Stimulated activated effector memory CD8-positive, alpha-beta T cell treated with anti-CD3 and anti-CD28 coated beads, Interleukin-12 subunit alpha, Interleukin-12 subunit beta, amount 100 ng/mL, for 72 hours (primary cell): ENCODE data around the gene RARRES2.
"Not testable (repeated sequence)": the region's sequence is repeated elsewhere in the genome, so short reads cannot be mapped to it uniquely, and the experiment has no call there.

Experiments used
- ATAC-seq: fragments of 150-1000 bp; cut with Tn5 transposase; 2 replicates; pipeline ENCODE4 v1.10.0; 2021
- DNase-seq, 2 donors: peaks; one replicate each; pipeline ENCODE4 v3.0.0; 2021 to 2022; ENCODE audit warnings: low spot score in 2 of 2
- H3K27ac Mint-ChIP-seq: one replicate; pipeline ENCODE4 v1.8.0; 2022; ENCODE audit warnings: mild to moderate bottlenecking, mixed read lengths
- H3K36me3 Mint-ChIP-seq: one replicate; pipeline ENCODE4 v1.8.0; 2022; ENCODE audit warnings: mild to moderate bottlenecking, mixed read lengths
- H3K4me1 Mint-ChIP-seq: one replicate; pipeline ENCODE4 v1.8.0; 2022; ENCODE audit warnings: mixed read lengths
- H3K4me3 Mint-ChIP-seq: one replicate; pipeline ENCODE4 v1.8.0; 2022; ENCODE audit warnings: mild to moderate bottlenecking, mixed read lengths
- H3K9me3 Mint-ChIP-seq: one replicate; pipeline ENCODE4 v1.8.0; 2022; ENCODE audit warnings: mixed read lengths

RARRES2 gene

DNA sequence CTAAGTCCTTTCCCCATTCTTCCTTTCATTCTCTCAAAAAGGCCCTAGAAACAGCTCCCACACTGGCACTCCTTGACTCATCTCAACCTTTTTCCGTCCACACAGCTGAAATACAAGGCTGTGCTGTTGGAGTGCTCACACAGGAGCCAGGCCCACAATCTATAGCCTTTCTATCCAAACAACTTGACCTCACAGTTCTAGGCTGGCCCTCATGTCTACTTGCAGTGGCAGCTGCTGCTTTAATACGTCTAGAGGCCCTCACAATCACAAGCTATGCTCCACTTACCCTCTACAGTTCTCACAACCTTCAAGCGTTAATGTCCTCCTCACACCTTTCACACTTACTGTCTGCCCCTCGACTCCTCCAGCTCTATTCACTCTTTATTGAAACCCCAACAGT is 30.3 kb downstream of the RARRES2 start:
- Mint-ChIP-seq H3K27ac (no peak overlapping the region), H3K4me3 (no peak overlapping the region), H3K4me1 (peaks cover 12% of the 10 kb centered on the region), H3K9me3 (no peaks in the 10 kb centered on the region), H3K36me3 (peaks cover 7% of the 10 kb centered on the region)
- ATAC-seq = no peak
- DNase-seq = no peak

DNA sequence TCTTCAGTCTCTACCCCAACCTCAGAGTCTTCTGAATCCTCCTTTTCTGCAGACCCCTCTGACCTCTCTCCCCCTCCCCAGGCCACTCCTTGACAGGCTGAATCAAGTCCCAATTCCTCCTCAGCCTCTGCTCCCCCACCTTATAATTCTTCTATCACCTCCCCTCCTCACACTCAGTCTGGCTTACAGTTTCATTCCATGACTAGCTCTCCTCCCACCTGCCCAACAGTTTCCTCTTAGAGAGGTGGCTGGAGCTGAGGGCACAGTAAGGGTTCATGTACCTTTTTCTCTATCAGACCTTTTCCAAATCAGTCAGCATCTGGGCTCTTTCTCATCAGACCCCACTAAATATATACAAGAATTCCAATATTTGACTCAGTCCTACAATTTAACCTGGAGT is 32.9 kb downstream of the RARRES2 start:
- no peak for ATAC-seq
- Mint-ChIP-seq H3K36me3 (no peaks in the 10 kb centered on the region), H3K4me3 (no peak overlapping the region)

DNA sequence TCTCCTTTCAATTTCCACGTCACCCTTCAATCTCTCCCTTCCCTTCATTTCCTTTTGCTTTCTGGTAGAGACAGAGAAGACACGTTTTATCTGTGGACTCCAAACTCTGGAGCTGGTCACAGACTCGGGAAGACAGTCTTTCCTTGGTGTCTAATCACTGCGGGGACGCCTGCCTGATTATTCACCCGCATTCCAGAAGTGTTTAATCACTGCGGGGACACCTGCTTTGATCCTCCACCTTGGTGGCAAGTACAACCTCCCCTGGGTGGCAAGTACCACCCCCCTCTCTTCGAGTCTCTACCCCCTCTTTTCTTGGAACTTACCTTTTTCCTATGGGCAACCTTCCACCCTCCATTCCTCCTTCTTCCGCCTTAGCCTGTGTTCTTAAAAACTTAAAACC is 33.5 kb downstream of the RARRES2 start:
- Mint-ChIP-seq H3K4me1 (peaks cover 18% of the 10 kb centered on the region), H3K9me3 (no peaks in the 10 kb centered on the region), H3K4me3 (no peak overlapping the region), H3K27ac (no peak overlapping the region), H3K36me3 (no peaks in the 10 kb centered on the region)
- no peak for DNase-seq
- ATAC-seq = no peak

More for the DNA sequence above, 32.9 kb downstream of the RARRES2 start:
- Mint-ChIP-seq H3K9me3 (no peaks in the 10 kb centered on the region), H3K27ac (no peak overlapping the region), H3K4me1 (peaks cover 18% of the 10 kb centered on the region)
- no peak for DNase-seq

DNA sequence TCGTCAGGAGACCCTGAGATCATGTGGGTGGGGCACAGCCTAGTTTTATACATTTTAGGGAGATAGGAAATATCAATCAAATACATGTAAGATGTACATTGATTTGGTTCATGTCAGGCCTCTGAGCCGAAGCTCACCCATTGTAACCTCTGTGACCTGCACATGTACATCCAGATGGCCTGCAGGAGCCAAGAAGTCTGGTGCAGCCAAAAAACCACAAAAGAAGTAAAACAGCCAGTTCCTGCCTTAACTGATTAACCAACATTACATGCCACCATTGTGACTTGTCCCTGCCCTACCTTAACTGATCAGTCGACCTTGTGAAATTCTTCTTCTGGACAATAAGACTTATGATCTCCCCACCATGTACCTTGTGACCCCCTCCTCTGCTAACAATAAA is 34.3 kb downstream of the RARRES2 start:
- Mint-ChIP-seq H3K9me3 (no peaks in the 10 kb centered on the region), H3K4me3 (no peak overlapping the region), H3K36me3 (no peaks in the 10 kb centered on the region), H3K4me1 (peaks cover 18% of the 10 kb centered on the region), H3K27ac (no peak overlapping the region)
- ATAC-seq (no peak), DNase-seq (no peak)

DNA sequence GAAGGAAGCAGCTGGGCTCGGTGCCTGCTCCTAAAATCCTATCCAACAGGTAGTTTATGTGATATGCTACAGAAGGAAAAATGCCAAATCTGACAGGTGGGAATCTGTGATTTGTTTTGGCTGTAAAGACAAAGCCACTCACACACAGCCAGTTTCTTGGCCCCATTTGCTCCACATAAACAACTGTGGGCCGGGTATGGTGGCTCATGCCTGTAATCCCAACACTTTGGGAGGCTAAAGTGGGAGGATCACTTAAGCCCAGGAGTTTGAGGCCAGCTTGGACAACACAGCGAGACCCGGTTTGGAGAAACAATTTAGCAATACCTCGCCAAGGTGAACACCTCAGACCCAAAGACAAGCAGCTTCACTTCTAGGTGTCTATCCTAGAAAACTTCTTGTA is 35.1 kb downstream of the RARRES2 start:
- H3K4me3 Mint-ChIP-seq, H3K27ac Mint-ChIP-seq, H3K36me3 Mint-ChIP-seq, DNase-seq, H3K9me3 Mint-ChIP-seq, ATAC-seq: not testable (repeated sequence)
- H3K4me1 Mint-ChIP-seq = peaks cover 18% of the 10 kb centered on the region

DNA sequence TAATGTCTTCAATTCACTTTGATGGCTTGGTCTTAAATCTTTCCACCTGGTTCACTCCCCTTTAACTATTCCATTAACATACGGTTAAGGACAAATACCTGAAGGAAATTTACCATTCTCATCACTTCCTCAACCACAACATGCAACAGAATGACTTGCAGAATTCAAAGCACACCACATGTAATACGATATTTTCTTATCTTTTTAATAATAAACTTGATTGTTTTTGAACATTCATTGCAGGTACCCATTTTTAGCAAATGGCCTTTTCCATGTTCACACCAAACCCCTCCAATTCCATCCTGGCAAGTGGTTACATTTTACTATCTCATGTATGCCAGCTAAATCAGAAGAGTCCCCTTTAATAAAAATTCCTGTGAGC is 35.5 kb downstream of the RARRES2 start:
- not testable (repeated sequence) for H3K9me3 Mint-ChIP-seq, DNase-seq, ATAC-seq, H3K36me3 Mint-ChIP-seq, H3K4me3 Mint-ChIP-seq, H3K27ac Mint-ChIP-seq
- H3K4me1 Mint-ChIP-seq = peaks cover 18% of the 10 kb centered on the region

DNA sequence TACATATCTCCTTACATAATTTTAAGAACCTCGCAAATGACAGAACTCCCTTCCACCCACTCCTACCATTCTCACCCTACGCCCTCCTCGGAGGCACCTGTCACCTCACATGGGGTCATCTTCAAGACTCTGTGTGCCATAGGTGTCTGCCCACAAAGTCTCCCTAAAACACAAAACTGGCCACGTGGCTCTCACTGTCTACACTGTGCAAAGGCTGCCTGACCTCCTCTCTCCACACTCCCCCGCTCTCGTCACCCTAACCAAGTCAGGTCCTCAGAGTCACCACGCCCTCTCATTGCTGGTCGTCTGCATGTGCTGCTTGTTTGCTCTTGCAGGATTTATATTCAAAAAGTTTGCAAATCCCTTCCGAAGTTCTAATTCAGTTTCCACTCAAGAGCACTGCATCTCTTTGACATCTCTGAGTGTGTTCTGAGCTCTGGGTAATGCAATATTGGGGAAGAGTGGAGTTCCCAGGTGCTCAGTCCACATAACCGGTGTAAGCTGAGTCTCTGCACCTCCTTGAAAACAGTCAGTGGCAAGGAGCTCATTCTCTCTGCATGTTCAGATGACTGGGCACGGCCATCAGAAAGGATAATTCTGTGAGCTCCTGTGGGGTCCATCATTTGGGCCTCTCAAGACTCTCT is 36.0 kb downstream of the RARRES2 start:
- not testable (repeated sequence) for H3K9me3 Mint-ChIP-seq, DNase-seq, H3K36me3 Mint-ChIP-seq, ATAC-seq, H3K4me3 Mint-ChIP-seq
- Mint-ChIP-seq H3K4me1 (peaks cover 18% of the 10 kb centered on the region), H3K27ac (peak overlapping the region; percentile 36)

DNA sequence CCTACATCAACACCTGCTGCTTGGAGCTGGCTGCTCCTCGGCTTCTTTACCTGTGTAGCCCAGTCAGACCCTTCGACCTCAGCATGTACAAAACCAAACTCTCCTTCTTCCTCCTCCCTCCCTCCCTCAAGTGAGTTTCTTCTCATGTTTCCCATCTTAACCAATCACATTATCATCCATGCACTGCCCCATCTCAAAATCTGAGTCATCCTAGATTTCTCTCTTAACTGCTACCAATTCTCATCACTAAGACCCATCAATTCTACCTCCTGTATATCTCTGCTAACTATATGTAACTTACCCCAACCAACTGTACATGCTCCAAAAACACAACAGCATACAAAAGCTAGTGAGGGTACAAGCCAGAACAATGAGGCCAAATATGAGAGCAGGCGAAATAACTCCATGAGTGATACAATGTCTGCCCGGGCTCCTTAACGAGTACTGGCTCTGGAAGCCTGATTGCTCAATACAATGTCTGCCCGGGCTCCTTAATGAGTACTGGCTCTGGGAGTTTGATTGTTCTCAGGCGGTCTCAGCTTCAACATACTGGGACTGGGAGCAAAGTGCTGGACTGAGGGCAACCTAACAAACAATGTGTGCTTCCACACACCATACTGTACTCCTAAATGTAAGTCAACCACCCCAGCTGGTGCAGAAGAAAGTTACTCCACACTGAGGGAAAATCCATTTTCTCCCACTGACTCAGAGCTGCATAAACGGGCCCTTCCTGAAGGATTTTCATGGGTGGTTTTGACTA is 36.8 kb downstream of the RARRES2 start:
- not testable (repeated sequence) for DNase-seq, H3K36me3 Mint-ChIP-seq, H3K4me3 Mint-ChIP-seq, H3K9me3 Mint-ChIP-seq
- peaks cover 18% of the 10 kb centered on the region for H3K4me1 Mint-ChIP-seq
- ATAC-seq = peak; percentile 31
- H3K27ac Mint-ChIP-seq = peak overlapping the region; percentile 36

DNA sequence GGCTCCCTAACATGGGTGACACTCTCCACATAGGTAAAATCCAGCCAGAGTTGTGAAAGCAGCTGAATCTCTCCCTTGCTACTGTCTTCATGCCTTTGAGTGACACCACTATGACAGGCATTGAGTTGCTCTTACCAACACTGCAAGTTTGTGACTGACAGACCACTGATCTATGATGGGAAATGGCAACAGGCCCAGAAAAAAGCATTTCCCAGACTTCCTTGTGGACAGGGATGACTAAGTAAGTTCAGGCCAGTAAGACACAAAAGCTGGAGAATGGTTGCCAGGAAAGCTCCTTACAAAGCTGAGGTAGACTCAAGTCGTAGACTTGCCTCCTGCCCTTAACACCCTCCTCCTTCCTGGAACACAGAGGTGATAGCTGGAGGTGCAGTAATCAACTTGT is 38.5 kb downstream of the RARRES2 start:
- H3K9me3 Mint-ChIP-seq, H3K4me3 Mint-ChIP-seq, H3K4me1 Mint-ChIP-seq, DNase-seq, H3K36me3 Mint-ChIP-seq, ATAC-seq, H3K27ac Mint-ChIP-seq: not testable (repeated sequence)

DNA sequence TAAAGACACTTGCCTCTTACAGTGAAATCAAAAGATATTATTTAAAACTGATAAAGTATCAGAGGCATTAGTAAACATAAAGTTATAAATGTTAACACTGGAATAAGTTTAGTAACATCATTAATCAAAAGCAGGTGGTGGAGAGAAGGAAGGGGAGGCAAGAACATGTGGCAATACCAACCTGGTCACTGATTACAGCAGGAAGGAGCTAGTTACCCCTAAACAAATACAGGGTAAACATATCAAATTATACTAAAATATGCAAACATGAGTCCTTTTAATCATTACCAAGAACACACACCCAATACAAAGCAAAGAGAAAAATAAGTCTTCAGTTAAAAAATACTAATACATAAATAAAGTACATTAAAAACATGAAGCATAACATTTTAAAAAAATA is 43.5 kb downstream of the RARRES2 start:
- ATAC-seq, H3K27ac Mint-ChIP-seq, H3K36me3 Mint-ChIP-seq: not testable (repeated sequence)

DNA sequence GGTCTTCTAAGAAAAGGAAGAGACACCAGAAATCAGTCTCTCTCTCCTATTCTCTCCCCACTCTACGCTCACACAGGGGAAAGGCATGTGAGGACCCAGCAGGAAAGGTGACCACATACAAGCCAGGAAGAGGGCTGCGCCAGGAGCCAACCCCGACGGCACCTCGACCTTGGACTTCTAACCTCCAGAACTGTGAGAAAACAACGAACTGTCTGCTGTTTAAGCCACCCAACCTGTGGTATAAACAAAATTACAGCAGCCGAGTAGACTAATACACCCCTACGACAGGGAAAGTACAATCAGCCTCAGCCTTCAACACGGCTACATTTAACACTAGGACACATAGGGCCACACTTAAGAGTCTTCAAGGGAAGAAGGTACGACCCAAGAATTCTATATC is 44.6 kb downstream of the RARRES2 start:
- DNase-seq, H3K9me3 Mint-ChIP-seq, H3K36me3 Mint-ChIP-seq, H3K4me3 Mint-ChIP-seq, ATAC-seq, H3K4me1 Mint-ChIP-seq, H3K27ac Mint-ChIP-seq: not testable (repeated sequence)

More for the DNA sequence above, 43.5 kb downstream of the RARRES2 start:
- not testable (repeated sequence) for H3K9me3 Mint-ChIP-seq, DNase-seq, H3K4me1 Mint-ChIP-seq, H3K4me3 Mint-ChIP-seq

DNA sequence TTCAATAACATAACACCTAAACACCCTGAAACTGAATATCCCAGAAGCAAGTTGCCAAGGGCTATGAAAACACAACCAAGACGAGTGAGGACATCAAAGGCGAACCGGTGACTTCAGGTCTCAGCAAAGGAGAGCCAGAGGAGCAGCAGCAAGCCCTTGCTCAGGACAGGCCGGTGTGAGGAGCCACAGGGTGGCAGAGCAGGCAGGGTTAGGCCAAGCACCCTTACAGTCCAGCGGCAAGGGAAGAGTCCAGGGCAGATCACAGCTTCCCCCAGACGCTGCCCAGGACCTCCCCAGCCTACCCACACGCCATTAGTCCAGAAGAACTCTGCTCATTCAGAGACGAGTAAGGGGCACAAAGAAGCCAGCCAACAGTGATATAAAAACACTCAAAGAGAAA is 45.8 kb downstream of the RARRES2 start:
- H3K27ac Mint-ChIP-seq, H3K4me3 Mint-ChIP-seq, H3K4me1 Mint-ChIP-seq, H3K36me3 Mint-ChIP-seq, ATAC-seq, H3K9me3 Mint-ChIP-seq, DNase-seq: not testable (repeated sequence)

DNA sequence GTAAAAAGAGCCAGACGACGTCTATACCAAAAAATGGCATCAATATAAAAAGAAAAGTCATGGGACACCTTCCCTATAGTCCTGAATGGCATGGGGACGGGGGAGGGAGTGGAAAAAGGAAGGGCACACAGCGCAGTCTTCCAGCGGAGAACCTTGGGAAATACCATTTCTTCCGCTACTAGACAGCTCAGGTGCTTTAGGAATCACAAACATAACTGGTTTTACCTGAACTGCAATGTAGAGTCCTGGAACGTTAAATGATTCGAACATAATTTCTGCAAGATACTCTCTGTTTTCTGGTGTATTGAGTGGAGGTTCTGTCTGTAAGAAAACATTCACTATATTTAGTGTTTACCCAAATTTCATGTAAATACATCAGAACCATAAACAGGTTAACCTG is 46.4 kb downstream of the RARRES2 start:
- not testable (repeated sequence) for ATAC-seq, DNase-seq, H3K4me3 Mint-ChIP-seq, H3K36me3 Mint-ChIP-seq, H3K27ac Mint-ChIP-seq, H3K9me3 Mint-ChIP-seq, H3K4me1 Mint-ChIP-seq

DNA sequence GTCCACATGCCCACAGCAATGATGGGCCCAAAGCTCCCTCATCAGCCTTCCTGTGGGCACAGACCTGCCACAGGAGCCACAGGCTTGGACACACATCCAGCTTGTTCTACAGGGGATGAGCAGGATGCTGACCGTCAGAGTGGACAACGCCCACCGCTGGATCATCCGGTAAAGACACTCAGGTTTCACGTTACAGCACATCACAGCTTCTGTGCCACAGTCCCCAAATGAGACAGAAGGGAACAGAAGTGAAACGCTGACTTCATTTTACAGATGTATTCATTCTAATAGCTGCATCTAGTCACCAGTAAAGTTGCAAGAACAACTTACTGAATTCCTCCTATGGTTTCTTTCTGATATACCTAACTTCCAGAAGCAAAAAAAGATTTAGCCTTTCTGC is 51.1 kb downstream of the RARRES2 start:
- H3K27ac Mint-ChIP-seq, H3K4me1 Mint-ChIP-seq, H3K4me3 Mint-ChIP-seq, H3K36me3 Mint-ChIP-seq, DNase-seq, H3K9me3 Mint-ChIP-seq: not testable (repeated sequence)
- ATAC-seq = peak; percentile 65

DNA sequence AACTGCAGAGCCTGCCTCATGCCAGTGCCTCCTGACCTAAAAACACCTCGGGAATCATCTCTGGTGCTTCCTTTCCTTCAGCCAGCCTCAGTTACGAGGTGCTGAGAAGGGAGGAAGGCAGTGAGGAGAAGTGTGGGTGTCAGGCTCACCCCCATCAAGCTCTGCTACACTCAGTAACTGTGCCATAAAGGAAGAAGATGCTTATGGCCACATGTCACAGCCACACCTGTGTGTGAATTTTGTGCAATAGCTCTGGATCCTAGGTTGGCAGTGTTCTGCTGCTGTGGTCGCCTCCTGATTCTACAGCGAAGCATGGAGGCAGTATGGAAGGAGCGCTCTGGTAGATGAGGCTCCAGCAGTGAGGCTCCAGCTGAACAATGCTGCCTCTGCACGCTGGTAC is 52.6 kb downstream of the RARRES2 start:
- not testable (repeated sequence) for H3K4me1 Mint-ChIP-seq, H3K27ac Mint-ChIP-seq, H3K4me3 Mint-ChIP-seq, H3K9me3 Mint-ChIP-seq, DNase-seq, H3K36me3 Mint-ChIP-seq, ATAC-seq
